HCT116 (cell line): Measurements from ENCODE around the gene ITIH6. TPM values are rescaled to one million over a fixed set of nuclear protein-coding genes. Genes with fewer than 3 reads are reported as not detected.
"Not testable (repeated sequence)": the region's sequence is repeated elsewhere in the genome, so short reads cannot be mapped to it uniquely, and the experiment has no call there.

ENCODE experiments used
- ATAC-seq: fragments of 200-7000 bp; cut with Tn5 transposase; 2 replicates; pipeline ENCODE4 v1.9.1; 2020; ENCODE audit warnings: mild to moderate bottlenecking, moderate library complexity
- Bru-seq: library from RNA; stranded (reverse); fragments of 400-500 nt; gene quantifications from one replicate; lab custom pipeline; 2021; lab: Mats Ljungman, UMichigan
- BruChase-seq, 2 experiments: library from RNA; stranded (reverse); fragments of 400-500 nt; gene quantifications; one replicate each; lab custom pipeline; 2021; lab: Mats Ljungman, UMichigan
- BruUV-seq: library from RNA; stranded (reverse); fragments of 400-500 nt; replicated peaks from 2 replicates; lab custom pipeline; 2021; lab: Mats Ljungman, UMichigan
- CTCF ChIA-PET: fragments of 300-600 bp; sonication (Branson Sonifier 250); formaldehyde crosslinking; loops from one replicate; lab custom pipeline; 2021; ENCODE audit warnings: antibody characterized with exemption; lab: Charles Lee
- POLR2A ChIA-PET: fragments of 300-600, 350-600 bp; sonication (Branson Sonifier 250); formaldehyde crosslinking; loops from one replicate; lab custom pipeline; 2021; ENCODE audit warnings: antibody characterized with exemption; lab: Charles Lee
- RAD21 ChIA-PET, 2 experiments: fragments of 300-600 bp; sonication (Branson Sonifier 250); formaldehyde crosslinking; loops; one replicate each; lab custom pipeline; 2023; ENCODE audit warnings: low total read pairs in 2 of 2; ENCODE audit not compliant: uncharacterized antibody in 2 of 2, unreplicated experiment in 2 of 2, low non-redundant PET in 1 of 2; lab: Charles Lee
- DNase-seq: peaks from one replicate; pipeline ENCODE4 v3.0.0-alpha.2; 2010; ENCODE audit warnings: low read depth, low spot score
- H2AFZ ChIP-seq: fragments of 200-600 bp; shearing (Covaris generic), sonication (generic); 2 replicates; pipeline ENCODE4 v1.6.1; 2017; ENCODE audit warnings: low read depth, mixed run types, mixed read lengths, antibody characterized with exemption, low read length; ENCODE audit not compliant: poor library complexity, severe bottlenecking
- H3K27ac ChIP-seq: 2 replicates; pipeline ENCODE4 v1.5.1; 2012; ENCODE audit warnings: low read depth, low read length
- H3K27me3 ChIP-seq: fragments of 200-600 bp; sonication (generic); 2 replicates; pipeline ENCODE4 v1.6.1; 2016; ENCODE audit warnings: mixed run types, low read length, mixed read lengths; ENCODE audit not compliant: insufficient read depth
- H3K36me3 ChIP-seq, 2 experiments: fragments of 200-500 bp in 1 of 2; fragments of 200-600 bp in 1 of 2; sonication (Bioruptor generic) in 1 of 2; sonication (generic) in 1 of 2; 2 replicates each; pipeline versions ENCODE4 v1.5.1 to v1.6.1; 2014 to 2016; ENCODE audit warnings: low read length in 2 of 2, inconsistent platforms in 1 of 2, mixed read lengths in 1 of 2, mixed run types in 1 of 2; ENCODE audit not compliant: insufficient read depth in 2 of 2, control insufficient read depth in 1 of 2
- H3K4me1 ChIP-seq, 2 experiments: fragments of 200-600 bp in 1 of 2; sonication (generic) in 1 of 2; 2 replicates each; pipeline versions ENCODE4 v1.5.1 to v1.6.1; 2012 to 2017; ENCODE audit warnings: low read length in 2 of 2, inconsistent platforms in 1 of 2, mild to moderate bottlenecking in 1 of 2, mixed read lengths in 1 of 2, mixed run types in 1 of 2, moderate library complexity in 1 of 2; ENCODE audit not compliant: insufficient read depth in 2 of 2, control insufficient read depth in 1 of 2
- H3K4me2 ChIP-seq: fragments of 200-600 bp; sonication (generic); 2 replicates; pipeline ENCODE4 v1.6.1; 2017; ENCODE audit warnings: mixed run types, low read length, mixed read lengths
- H3K4me3 ChIP-seq, 2 experiments: fragments of 200-600 bp in 1 of 2; sonication (generic) in 1 of 2; replicated peaks in 1 of 2; 2 replicates each; pipeline ENCODE4 v1.5.1; 2011 to 2016; ENCODE audit warnings: low read length in 2 of 2, control low read depth in 1 of 2, low read depth in 1 of 2, mild to moderate bottlenecking in 1 of 2, mixed read lengths in 1 of 2, mixed run types in 1 of 2
- H3K79me2 ChIP-seq: fragments of 200-600 bp; sonication (generic); 2 replicates; pipeline ENCODE4 v1.6.1; 2017; ENCODE audit warnings: mild to moderate bottlenecking, mixed run types, low read length, moderate library complexity, mixed read lengths; ENCODE audit not compliant: insufficient read depth
- H3K9ac ChIP-seq: fragments of 200-600 bp; sonication (generic); 2 replicates; pipeline ENCODE4 v1.6.1; 2016; ENCODE audit warnings: low read length, mixed read lengths
- H3K9me2 ChIP-seq: fragments of 200-600 bp; sonication (generic), shearing (Covaris generic); 2 replicates; pipeline ENCODE4 v1.6.1; 2017; ENCODE audit warnings: mixed run types, mild to moderate bottlenecking, moderate library complexity; ENCODE audit not compliant: insufficient read depth
- H3K9me3 ChIP-seq, 2 experiments: fragments of 200-500 bp in 1 of 2; fragments of 200-600 bp in 1 of 2; sonication (Bioruptor generic) in 1 of 2; sonication (generic) in 1 of 2; 2 replicates each; pipeline ENCODE4 v1.6.1; 2014 to 2017; ENCODE audit warnings: low read length in 2 of 2, mixed read lengths in 2 of 2, inconsistent platforms in 1 of 2, low read depth in 1 of 2, mild to moderate bottlenecking in 1 of 2, mixed run types in 1 of 2, moderate library complexity in 1 of 2; ENCODE audit not compliant: control insufficient read depth in 1 of 2, insufficient read depth in 1 of 2
- H4K20me1 ChIP-seq: fragments of 200-600 bp; sonication (generic), shearing (Covaris generic); 2 replicates; pipeline ENCODE4 v1.6.1; 2017; ENCODE audit warnings: mixed run types, mild to moderate bottlenecking, moderate library complexity; ENCODE audit not compliant: insufficient read depth
- CBX3 ChIP-seq: IDR thresholded peaks from 2 replicates; pipeline ENCODE4 v1.6.1; 2012; ENCODE audit warnings: low read depth
- EGR1 ChIP-seq: IDR thresholded peaks from 2 replicates; pipeline ENCODE4 v1.6.1; 2012; ENCODE audit warnings: low read depth
- FOSL1 ChIP-seq: IDR thresholded peaks from 2 replicates; pipeline ENCODE4 v1.6.1; 2012; ENCODE audit warnings: low read depth
- REST ChIP-seq: IDR thresholded peaks from 2 replicates; pipeline ENCODE4 v1.6.1; 2012; ENCODE audit warnings: low read depth
- TCF7L2 ChIP-seq: IDR thresholded peaks from 2 replicates; pipeline ENCODE4 v1.7.0; 2011; ENCODE audit warnings: borderline replicate concordance, inconsistent platforms; ENCODE audit not compliant: insufficient read depth, insufficient read length; ENCODE audit errors: extremely low read depth
- YY1 ChIP-seq: IDR thresholded peaks from 2 replicates; pipeline ENCODE4 v1.6.1; 2011; ENCODE audit warnings: low read length, low read depth, moderate library complexity, mild to moderate bottlenecking; ENCODE audit not compliant: insufficient replicate concordance; ENCODE audit errors: extremely low read depth
- ZFX ChIP-seq: fragments of 450-650 bp; IDR thresholded peaks from 2 replicates; pipeline ENCODE4 v1.6.1; 2017
- intact Hi-C: fragments of 100-400 bp; cut with micrococcal nuclease; formaldehyde crosslinking; loops from 2 replicates; pipeline ENCODE4 v1.10.0; 2022
- long read RNA-seq: library from polyadenylated mRNA; unstranded; transcript quantifications from one replicate; pipeline ENCODE4 v2.0.0, GENCODE V29; 2021; ENCODE audit not compliant: unreplicated experiment
- polyA plus RNA-seq: library from polyadenylated mRNA; unstranded; fragments of >200 nt; gene quantifications from 2 replicates; pipeline ENCODE4 v1.2.1, GENCODE V29; 2012; ENCODE audit warnings: missing spikeins
- total RNA-seq: library from RNA; stranded (reverse); gene quantifications from one replicate; pipeline ENCODE4 v1.2.1, GENCODE V29; 2021; ENCODE audit not compliant: unreplicated experiment

ITIH6 gene
- total RNA-seq (not detected), Bru-seq, nascent RNA (percentile 10 among the genes with signal in this experiment), BruChase-seq, experiment 1, labeled RNA remaining after a 6-hour chase (percentile 2 among the genes with signal in this experiment), BruChase-seq, experiment 2, labeled RNA remaining after a 2-hour chase (percentile 5 among the genes with signal in this experiment)
- polyA plus RNA-seq = 0.01 TPM in 1 of 2 replicates, not detected in the other
- long read RNA-seq = 0 reads

DNA sequence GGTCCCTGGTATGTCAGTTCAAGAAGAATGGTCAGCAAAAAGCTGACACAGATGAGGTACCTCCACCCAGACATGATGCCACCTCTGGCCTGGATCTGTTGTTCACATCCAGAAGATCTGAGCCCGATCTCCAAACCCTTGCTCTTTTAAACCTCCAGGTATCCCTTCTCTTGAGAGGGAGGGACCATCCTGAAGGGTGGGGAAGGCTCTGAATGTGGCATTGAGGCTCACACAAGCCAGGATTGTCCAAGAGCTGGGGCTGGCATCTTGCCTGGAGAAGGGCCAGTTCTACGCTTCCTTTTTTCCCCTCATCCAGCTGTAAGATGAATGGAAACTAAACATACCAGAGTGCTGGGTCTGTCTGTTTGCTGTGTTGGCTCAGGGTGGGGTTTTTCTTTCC lies at the start of gene ITIH6:
TSS of gene ITIH6 (minus strand) at position 119 of the 400 bp plus-strand sequence. CDS start at position 74, 45 bp downstream.
- H3K4me2 ChIP-seq = no peak within 1 kb of the TSS
- ChIA-PET RAD21 (no interaction called here), POLR2A (no interaction called here), CTCF (no interaction called here)
- H2AFZ ChIP-seq = no peak within 1 kb of the TSS
- no peaks in the 10 kb centered on the region for H3K27me3 ChIP-seq
- H3K79me2 ChIP-seq = no peaks in the 10 kb centered on the region
- no peaks in the 10 kb centered on the region for H4K20me1 ChIP-seq
- no TSS peak for BruUV-seq
- H3K4me1 ChIP-seq = no peaks in the 10 kb centered on the region
- H3K4me3 ChIP-seq = no peak within 1 kb of the TSS
- DNase-seq (no peak), ATAC-seq (no peak)
- no peaks in the 10 kb centered on the region for H3K9me2 ChIP-seq
- TF ChIP-seq REST = no peak
- TF ChIP-seq EGR1 = no peak
- no peak for TF ChIP-seq TCF7L2
- TF ChIP-seq CBX3 = no peak
- TF ChIP-seq ZFX = no peak
- TF ChIP-seq YY1 = no peak
- no peak for TF ChIP-seq FOSL1
- intact Hi-C loops = no loop called here
- H3K27ac ChIP-seq = no peak within 1 kb of the TSS
- no peaks in the 10 kb centered on the region for H3K9me3 ChIP-seq
- H3K9ac ChIP-seq = no peak within 1 kb of the TSS
- no peaks in the 10 kb centered on the region for H3K36me3 ChIP-seq

DNA sequence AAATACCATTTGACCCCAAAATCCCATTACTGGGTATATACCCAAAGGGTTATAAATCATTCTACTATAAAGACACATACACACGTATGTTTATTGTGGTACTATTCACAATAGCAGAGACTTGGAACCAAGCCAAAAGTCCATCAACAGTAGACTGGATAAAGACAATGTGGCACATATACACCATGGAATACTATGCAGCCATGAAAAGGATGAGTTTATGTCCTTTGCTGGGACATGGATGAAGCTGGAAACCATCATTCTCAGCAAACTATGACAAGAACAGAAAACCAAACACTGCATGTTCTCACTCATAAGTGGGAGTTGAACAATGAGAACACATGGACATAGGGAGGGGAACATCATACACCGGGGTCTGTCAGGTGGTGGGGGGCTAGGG lies 49.6 kb upstream of the ITIH6 start:
- H3K4me2 ChIP-seq, H3K9ac ChIP-seq, DNase-seq, H2AFZ ChIP-seq, H4K20me1 ChIP-seq, BruUV-seq, H3K4me1 ChIP-seq, H3K4me3 ChIP-seq, H3K9me3 ChIP-seq, POLR2A ChIA-PET, RAD21 ChIA-PET, CTCF ChIA-PET, H3K27me3 ChIP-seq, H3K9me2 ChIP-seq, ATAC-seq, H3K36me3 ChIP-seq, intact Hi-C loops, H3K79me2 ChIP-seq, H3K27ac ChIP-seq: not testable (repeated sequence)
